HG03139 (cell line): ENCODE measurements around the gene CTNND1.

Source experiments
- ATAC-seq: cut with Tn5 transposase; IDR thresholded peaks from one replicate; pipeline ENCODE4 v1.9.1; 2021; ENCODE audit not compliant: unreplicated experiment

The CTNND1 gene

GRCh38 chr11:57763568-57763967 is 2.0 kb downstream of the CTNND1 start:
- ATAC-seq: no peak

GRCh38 chr11:57764021-57764420 is 2.4 kb downstream of the CTNND1 start:
- no peak for ATAC-seq

- no peak for ATAC-seq
Measured at GRCh38 chr11:57764566-57764965, 3.0 kb downstream of the CTNND1 start.

- ATAC-seq: no peak
Measured at GRCh38 chr11:57764972-57765371, 3.4 kb downstream of the CTNND1 start.

- no peak for ATAC-seq
Measured at GRCh38 chr11:57770793-57771192, 9.2 kb downstream of the CTNND1 start.

- ATAC-seq: no peak
Measured at GRCh38 chr11:57771365-57771764, 9.8 kb downstream of the CTNND1 start.

GRCh38 chr11:57772562-57772961 is 11.0 kb downstream of the CTNND1 start:
- ATAC-seq: no peak

- no peak for ATAC-seq
Measured at GRCh38 chr11:57773026-57773598, 11.5 kb downstream of the CTNND1 start.

- no peak for ATAC-seq
Measured at GRCh38 chr11:57775491-57775890, 13.9 kb downstream of the CTNND1 start.

- ATAC-seq: no peak
Measured at GRCh38 chr11:57776031-57776521, 14.5 kb downstream of the CTNND1 start.

- no peak for ATAC-seq
Measured at GRCh38 chr11:57776577-57777210, 15.1 kb downstream of the CTNND1 start.

GRCh38 chr11:57777969-57778317 is 16.3 kb downstream of the CTNND1 start:
- ATAC-seq: no peak

GRCh38 chr11:57778318-57779037 is 16.9 kb downstream of the CTNND1 start:
- ATAC-seq: no peak

- ATAC-seq: no peak
Measured at GRCh38 chr11:57779276-57779675, 17.7 kb downstream of the CTNND1 start.

GRCh38 chr11:57781529-57781943 is 19.9 kb downstream of the CTNND1 start:
- no peak for ATAC-seq

- no peak for ATAC-seq
Measured at GRCh38 chr11:57785072-57785471, 23.5 kb downstream of the CTNND1 start.

- ATAC-seq: no peak
Measured at GRCh38 chr11:57786436-57786835, 24.8 kb downstream of the CTNND1 start.

GRCh38 chr11:57787006-57787604 is 25.5 kb downstream of the CTNND1 start:
- ATAC-seq: no peak

- ATAC-seq: no peak
Measured at GRCh38 chr11:57787920-57788702, 26.5 kb downstream of the CTNND1 start.

GRCh38 chr11:57788703-57789088 is 27.1 kb downstream of the CTNND1 start:
- no peak for ATAC-seq
